Neuronal stem cell (in vitro differentiated cells): Measurements from ENCODE around the gene SIL1.

Experiments
- DNase-seq: peaks from one replicate; pipeline ENCODE4 v3.0.0-alpha.2; 2013; ENCODE audit warnings: low spot score
- H2AFZ ChIP-seq: one replicate; pipeline ENCODE4 v1.6.1; 2013; ENCODE audit warnings: mild to moderate bottlenecking, low read length, inconsistent platforms
- H2AK5ac ChIP-seq: 2 replicates; pipeline ENCODE4 v1.6.1; 2013; ENCODE audit warnings: low read depth, mild to moderate bottlenecking, inconsistent platforms, low read length, moderate library complexity, mixed read lengths
- H2BK120ac ChIP-seq: 2 replicates; pipeline ENCODE4 v1.6.1; 2013; ENCODE audit warnings: low read depth, mild to moderate bottlenecking, inconsistent platforms, low read length, moderate library complexity, mixed read lengths
- H2BK12ac ChIP-seq: one replicate; pipeline ENCODE4 v1.6.1; 2013; ENCODE audit warnings: low read length, inconsistent platforms
- H2BK15ac ChIP-seq: 2 replicates; pipeline ENCODE4 v1.6.1; 2013; ENCODE audit warnings: mild to moderate bottlenecking, low read length, inconsistent platforms, mixed read lengths
- H2BK5ac ChIP-seq: one replicate; pipeline ENCODE4 v1.6.1; 2013; ENCODE audit warnings: inconsistent platforms, mild to moderate bottlenecking, low read length, moderate library complexity
- H3K14ac ChIP-seq: one replicate; pipeline ENCODE4 v1.6.1; 2013; ENCODE audit warnings: low read length, inconsistent platforms
- H3K18ac ChIP-seq: 2 replicates; pipeline ENCODE4 v1.6.1; 2013; ENCODE audit warnings: low read length, inconsistent platforms
- H3K23ac ChIP-seq: 2 replicates; pipeline ENCODE4 v1.6.1; 2013; ENCODE audit warnings: low read depth, mild to moderate bottlenecking, mixed read lengths, low read length, inconsistent platforms; ENCODE audit not compliant: poor library complexity
- H3K27ac ChIP-seq: replicated peaks from 3 replicates; pipeline ENCODE4 v1.5.1; 2013; ENCODE audit warnings: low read length, inconsistent platforms
- H3K27me3 ChIP-seq, 3 experiments: 2 replicates each; pipeline ENCODE4 v1.6.1; 2013; ENCODE audit warnings: low read length in 3 of 3, mild to moderate bottlenecking in 2 of 3, inconsistent platforms in 1 of 3, low read depth in 1 of 3, mixed read lengths in 1 of 3, moderate library complexity in 1 of 3; ENCODE audit not compliant: control insufficient read depth in 3 of 3, insufficient read depth in 3 of 3
- H3K36me3 ChIP-seq, 2 donors: replicated peaks in 1 of 2; 2 replicates each; pipeline ENCODE4 v1.6.1; 2013; ENCODE audit warnings: low read length in 2 of 2; ENCODE audit not compliant: control insufficient read depth in 2 of 2, insufficient read depth in 2 of 2
- H3K4ac ChIP-seq: 2 replicates; pipeline ENCODE4 v1.6.1; 2013; ENCODE audit warnings: inconsistent platforms, mild to moderate bottlenecking, low read length, moderate library complexity
- H3K4me1 ChIP-seq, 2 donors: 1 replicate in 1 of 2; 2 replicates in 1 of 2; pipeline ENCODE4 v1.6.1; 2013; ENCODE audit warnings: low read length in 2 of 2, low read depth in 1 of 2; ENCODE audit not compliant: control insufficient read depth in 2 of 2, insufficient read depth in 1 of 2
- H3K4me2 ChIP-seq: one replicate; pipeline ENCODE4 v1.6.1; 2013; ENCODE audit warnings: mild to moderate bottlenecking, low read length, inconsistent platforms; ENCODE audit not compliant: insufficient read depth, poor library complexity, severe bottlenecking
- H3K4me3 ChIP-seq, 2 donors: 2 replicates each; pipeline ENCODE4 v1.5.1; 2013; ENCODE audit warnings: low read length in 2 of 2, mild to moderate bottlenecking in 2 of 2, inconsistent platforms in 1 of 2, moderate library complexity in 1 of 2
- H3K79me1 ChIP-seq: one replicate; pipeline ENCODE4 v1.6.1; 2013; ENCODE audit warnings: low read depth, mild to moderate bottlenecking, inconsistent platforms, low read length, moderate library complexity
- H3K9ac ChIP-seq: one replicate; pipeline ENCODE4 v1.6.1; 2013; ENCODE audit warnings: mild to moderate bottlenecking, low read depth, low read length, inconsistent platforms; ENCODE audit not compliant: poor library complexity
- H3K9me3 ChIP-seq, 2 donors: replicated peaks in 1 of 2; 2 replicates each; pipeline versions ENCODE3 to v1.6.1; 2013; ENCODE audit warnings: low read length in 2 of 2, mild to moderate bottlenecking in 2 of 2, inconsistent platforms in 1 of 2, low read depth in 1 of 2, mixed read lengths in 1 of 2, moderate library complexity in 1 of 2; ENCODE audit not compliant: control insufficient read depth in 2 of 2, insufficient read depth in 1 of 2
- H4K8ac ChIP-seq: one replicate; pipeline ENCODE4 v1.6.1; 2013; ENCODE audit warnings: low read depth, mild to moderate bottlenecking, inconsistent platforms, low read length, moderate library complexity
- H4K91ac ChIP-seq: one replicate; pipeline ENCODE4 v1.6.1; 2013; ENCODE audit warnings: low read length, low read depth, mild to moderate bottlenecking, inconsistent platforms; ENCODE audit not compliant: poor library complexity
- WGBS, 2 donors: extraction: QIAGEN DNeasy Blood & Tissue Kit; methylation state at CpG; one replicate each; pipeline ENCODE4 v1.1.7; 2013; ENCODE audit warnings: missing lambda C conversion rate in 2 of 2, mixed read lengths in 1 of 2; ENCODE audit not compliant: insufficient read length in 2 of 2, insufficient replicate concordance in 1 of 2; ENCODE audit errors: extremely low coverage in 2 of 2; 5-methylcytosine and 5-hydroxymethylcytosine counted together

SIL1 gene

GRCh38 chr5:139171779-139172404, 26.3 kb downstream of the SIL1 start:
- DNase-seq: no peak
- H3K4me1 ChIP-seq: peaks cover 1 to 6% of the 10 kb centered on the region in 2 donors
- H3K36me3 ChIP-seq: no peaks in the 10 kb centered on the region
- no peak overlapping the region for H3K14ac ChIP-seq
- no peak overlapping the region for H3K4me3 ChIP-seq
- H3K9me3 ChIP-seq: peaks cover 4 to 13% of the 10 kb centered on the region in 2 donors
- no peak overlapping the region for H4K91ac ChIP-seq
- no peak overlapping the region for H2BK15ac ChIP-seq
- H3K23ac ChIP-seq: no peak overlapping the region
- H3K79me1 ChIP-seq: no peaks in the 10 kb centered on the region
- WGBS, 2 donors: no CpG with 5 or more reads among the region's 1 CpG
- H3K27ac ChIP-seq: no peak overlapping the region
- no peak overlapping the region for H2BK5ac ChIP-seq
- H2AFZ ChIP-seq: no peak overlapping the region
- H3K27me3 ChIP-seq: no peaks in the 10 kb centered on the region
- H4K8ac ChIP-seq: no peak overlapping the region
- H3K4me2 ChIP-seq: no peak overlapping the region
- no peak overlapping the region for H3K4ac ChIP-seq
- no peak overlapping the region for H2AK5ac ChIP-seq
- H2BK12ac ChIP-seq: no peak overlapping the region
- no peak overlapping the region for H2BK120ac ChIP-seq
- H3K9ac ChIP-seq: no peak overlapping the region
- H3K18ac ChIP-seq: no peak overlapping the region

- H3K14ac ChIP-seq: no peak overlapping the region
- no peak overlapping the region for H3K27ac ChIP-seq
- WGBS, 2 donors: no CpG with 5 or more reads among the region's 5 CpGs
- no peak overlapping the region for H3K18ac ChIP-seq
- H3K79me1 ChIP-seq: no peaks in the 10 kb centered on the region
- H2BK5ac ChIP-seq: no peak overlapping the region
- H3K9me3 ChIP-seq: peaks cover 4 to 13% of the 10 kb centered on the region in 2 donors
- H3K9ac ChIP-seq: no peak overlapping the region
- H2BK15ac ChIP-seq: no peak overlapping the region
- no peak for DNase-seq
- H2AK5ac ChIP-seq: no peak overlapping the region
- no peak overlapping the region for H3K23ac ChIP-seq
- no peaks in the 10 kb centered on the region for H3K27me3 ChIP-seq
- H2BK120ac ChIP-seq: no peak overlapping the region
- H3K4me3 ChIP-seq: no peak overlapping the region
- H3K4ac ChIP-seq: no peak overlapping the region
- no peak overlapping the region for H4K8ac ChIP-seq
- peak overlapping the region; percentile 42 for H2AFZ ChIP-seq
- H2BK12ac ChIP-seq: no peak overlapping the region
- H3K4me1 ChIP-seq: peaks cover 1 to 6% of the 10 kb centered on the region in 2 donors
- no peak overlapping the region for H4K91ac ChIP-seq
- H3K4me2 ChIP-seq: no peak overlapping the region
- H3K36me3 ChIP-seq: no peaks in the 10 kb centered on the region
These were observed 30.0 kb downstream of the SIL1 start for GRCh38 chr5:139167952-139168720.

- Histone ChIP-seq H3K4me3 (no peak overlapping the region), H3K36me3 (no peaks in the 10 kb centered on the region), H2BK15ac (no peak overlapping the region), H2AFZ (no peak overlapping the region), H3K9ac (no peak overlapping the region), H3K4ac (no peak overlapping the region), H3K27me3 (no peaks in the 10 kb centered on the region), H2BK12ac (no peak overlapping the region), H2AK5ac (no peak overlapping the region), H3K23ac (no peak overlapping the region), H3K4me1 (peaks cover 1 to 6% of the 10 kb centered on the region in 2 donors), H3K18ac (no peak overlapping the region), H2BK5ac (no peak overlapping the region), H3K4me2 (no peak overlapping the region), H3K14ac (no peak overlapping the region), H2BK120ac (no peak overlapping the region), H3K27ac (no peak overlapping the region), H3K79me1 (no peaks in the 10 kb centered on the region), H3K9me3 (peaks cover 2 to 7% of the 10 kb centered on the region in 2 donors), H4K91ac (no peak overlapping the region), H4K8ac (no peak overlapping the region)
- no peak for DNase-seq
- no CpG with 5 or more reads among the region's 2 CpGs for WGBS, 2 donors
These were observed 30.6 kb downstream of the SIL1 start for GRCh38 chr5:139167533-139167932.

GRCh38 chr5:139167063-139167462, 31.1 kb downstream of the SIL1 start:
- Histone ChIP-seq H3K79me1 (no peaks in the 10 kb centered on the region), H3K14ac (no peak overlapping the region), H3K4me1 (peaks cover 1 to 6% of the 10 kb centered on the region in 2 donors), H3K23ac (no peak overlapping the region), H3K9me3 (peaks cover under 1 to 5% of the 10 kb centered on the region in 2 donors), H2BK120ac (no peak overlapping the region), H3K27me3 (no peaks in the 10 kb centered on the region), H2BK5ac (no peak overlapping the region), H2BK15ac (no peak overlapping the region), H3K36me3 (no peaks in the 10 kb centered on the region), H3K18ac (no peak overlapping the region), H2AFZ (no peak overlapping the region), H2AK5ac (no peak overlapping the region), H4K91ac (no peak overlapping the region), H3K4me3 (no peak overlapping the region), H4K8ac (no peak overlapping the region), H3K27ac (no peak overlapping the region), H3K4ac (no peak overlapping the region), H3K9ac (no peak overlapping the region), H3K4me2 (no peak overlapping the region), H2BK12ac (no peak overlapping the region)
- WGBS, 2 donors: no CpG with 5 or more reads among the region's 7 CpGs
- no peak for DNase-seq
